ENCODE data around the gene ATP11B. TPM values are rescaled to one million over a fixed set of nuclear protein-coding genes. Genes with fewer than 3 reads are reported as not detected.

Gene ATP11B
- total and polyA plus RNA-seq, 10 of the 15 experiments (the other 5 are each of a cell fraction or from before 2014, with no cell fraction given) = 10.3 to 66.9 (median 36.7) TPM

DNA sequence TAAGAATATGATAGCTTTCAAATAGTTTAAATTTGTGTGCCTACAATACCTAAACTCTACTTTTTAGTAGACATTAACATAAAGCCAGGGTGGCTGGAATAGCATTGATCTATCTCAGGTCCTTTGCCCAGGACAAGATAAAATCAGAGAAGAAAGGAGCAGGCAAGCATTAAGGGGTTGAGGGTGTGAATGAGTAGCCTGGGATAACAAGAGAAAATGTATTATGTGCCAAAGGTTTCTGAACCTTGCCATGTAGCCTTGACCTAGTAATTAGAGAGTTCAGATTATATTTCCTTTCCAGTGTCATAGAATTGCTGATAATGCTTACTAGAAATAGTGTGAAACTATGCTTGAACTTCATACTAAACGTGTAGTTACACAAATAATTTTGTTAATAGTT lies 22.9 kb downstream of the ATP11B start:
- Histone ChIP-seq H3K79me2 (ENCODE audit: control insufficient read depth, insufficient read depth, low read length) (peaks cover 70% of the 10 kb centered on the region), H4K20me1 (ENCODE audit: control insufficient read depth, insufficient read depth) (no peaks in the 10 kb centered on the region)
- SMC1A ChIA-PET (ENCODE audit: uncharacterized antibody, unreplicated experiment) = interaction anchor here (1.0 to 2.7 kb wide), 9 partner anchors 9 to 99 kb away, joined by 3 to 13 read pairs (median 6); no protein-coding TSS in a partner anchor

More for the DNA sequence above, 22.9 kb downstream of the ATP11B start:
- no peak overlapping the region for H2AFZ ChIP-seq (ENCODE audit: control insufficient read depth, low read depth, low read length)
- H3K4me2 ChIP-seq (ENCODE audit: control insufficient read depth, insufficient read depth) = no peak overlapping the region
- RAD21 ChIA-PET (ENCODE audit: unreplicated experiment) = interaction anchor here (1.0 kb wide), 2 partner anchors 9 to 102 kb away, joined by 3 read pairs; no protein-coding TSS in a partner anchor
- TF ChIP-seq ATF7 (IDR thresholded peaks at IDR 0.05; ENCODE audit: low read depth) = no peak
- no peak for TF ChIP-seq ZNF274 (IDR thresholded peaks at IDR 0.05; ENCODE audit: insufficient read depth, insufficient read length)
- TF ChIP-seq, protein P1, sequence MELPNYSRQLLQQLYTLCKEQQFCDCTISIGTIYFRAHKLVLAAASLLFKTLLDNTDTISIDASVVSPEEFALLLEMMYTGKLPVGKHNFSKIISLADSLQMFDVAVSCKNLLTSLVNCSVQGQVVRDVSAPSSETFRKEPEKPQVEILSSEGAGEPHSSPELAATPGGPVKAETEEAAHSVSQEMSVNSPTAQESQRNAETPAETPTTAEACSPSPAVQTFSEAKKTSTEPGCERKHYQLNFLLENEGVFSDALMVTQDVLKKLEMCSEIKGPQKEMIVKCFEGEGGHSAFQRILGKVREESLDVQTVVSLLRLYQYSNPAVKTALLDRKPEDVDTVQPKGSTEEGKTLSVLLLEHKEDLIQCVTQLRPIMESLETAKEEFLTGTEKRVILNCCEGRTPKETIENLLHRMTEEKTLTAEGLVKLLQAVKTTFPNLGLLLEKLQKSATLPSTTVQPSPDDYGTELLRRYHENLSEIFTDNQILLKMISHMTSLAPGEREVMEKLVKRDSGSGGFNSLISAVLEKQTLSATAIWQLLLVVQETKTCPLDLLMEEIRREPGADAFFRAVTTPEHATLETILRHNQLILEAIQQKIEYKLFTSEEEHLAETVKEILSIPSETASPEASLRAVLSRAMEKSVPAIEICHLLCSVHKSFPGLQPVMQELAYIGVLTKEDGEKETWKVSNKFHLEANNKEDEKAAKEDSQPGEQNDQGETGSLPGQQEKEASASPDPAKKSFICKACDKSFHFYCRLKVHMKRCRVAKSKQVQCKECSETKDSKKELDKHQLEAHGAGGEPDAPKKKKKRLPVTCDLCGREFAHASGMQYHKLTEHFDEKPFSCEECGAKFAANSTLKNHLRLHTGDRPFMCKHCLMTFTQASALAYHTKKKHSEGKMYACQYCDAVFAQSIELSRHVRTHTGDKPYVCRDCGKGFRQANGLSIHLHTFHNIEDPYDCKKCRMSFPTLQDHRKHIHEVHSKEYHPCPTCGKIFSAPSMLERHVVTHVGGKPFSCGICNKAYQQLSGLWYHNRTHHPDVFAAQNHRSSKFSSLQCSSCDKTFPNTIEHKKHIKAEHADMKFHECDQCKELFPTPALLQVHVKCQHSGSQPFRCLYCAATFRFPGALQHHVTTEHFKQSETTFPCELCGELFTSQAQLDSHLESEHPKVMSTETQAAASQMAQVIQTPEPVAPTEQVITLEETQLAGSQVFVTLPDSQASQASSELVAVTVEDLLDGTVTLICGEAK (IDR thresholded peaks at IDR 0.05; ENCODE audit: borderline replicate concordance) = no peak
- TF ChIP-seq SP1 (IDR thresholded peaks at IDR 0.05; ENCODE audit: low read depth, low read length) = no peak
- TF ChIP-seq KAT2A (conservative IDR thresholded peaks at IDR 0.05; ENCODE audit: control insufficient read depth, low read depth, low read length) = no peak
- TF ChIP-seq, protein P2, sequence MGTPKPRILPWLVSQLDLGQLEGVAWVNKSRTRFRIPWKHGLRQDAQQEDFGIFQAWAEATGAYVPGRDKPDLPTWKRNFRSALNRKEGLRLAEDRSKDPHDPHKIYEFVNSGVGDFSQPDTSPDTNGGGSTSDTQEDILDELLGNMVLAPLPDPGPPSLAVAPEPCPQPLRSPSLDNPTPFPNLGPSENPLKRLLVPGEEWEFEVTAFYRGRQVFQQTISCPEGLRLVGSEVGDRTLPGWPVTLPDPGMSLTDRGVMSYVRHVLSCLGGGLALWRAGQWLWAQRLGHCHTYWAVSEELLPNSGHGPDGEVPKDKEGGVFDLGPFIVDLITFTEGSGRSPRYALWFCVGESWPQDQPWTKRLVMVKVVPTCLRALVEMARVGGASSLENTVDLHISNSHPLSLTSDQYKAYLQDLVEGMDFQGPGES (IDR thresholded peaks at IDR 0.05) = no peak
- TF ChIP-seq, protein P3, sequence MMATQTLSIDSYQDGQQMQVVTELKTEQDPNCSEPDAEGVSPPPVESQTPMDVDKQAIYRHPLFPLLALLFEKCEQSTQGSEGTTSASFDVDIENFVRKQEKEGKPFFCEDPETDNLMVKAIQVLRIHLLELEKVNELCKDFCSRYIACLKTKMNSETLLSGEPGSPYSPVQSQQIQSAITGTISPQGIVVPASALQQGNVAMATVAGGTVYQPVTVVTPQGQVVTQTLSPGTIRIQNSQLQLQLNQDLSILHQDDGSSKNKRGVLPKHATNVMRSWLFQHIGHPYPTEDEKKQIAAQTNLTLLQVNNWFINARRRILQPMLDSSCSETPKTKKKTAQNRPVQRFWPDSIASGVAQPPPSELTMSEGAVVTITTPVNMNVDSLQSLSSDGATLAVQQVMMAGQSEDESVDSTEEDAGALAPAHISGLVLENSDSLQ (IDR thresholded peaks at IDR 0.05) = no peak
- TF ChIP-seq, protein P4, sequence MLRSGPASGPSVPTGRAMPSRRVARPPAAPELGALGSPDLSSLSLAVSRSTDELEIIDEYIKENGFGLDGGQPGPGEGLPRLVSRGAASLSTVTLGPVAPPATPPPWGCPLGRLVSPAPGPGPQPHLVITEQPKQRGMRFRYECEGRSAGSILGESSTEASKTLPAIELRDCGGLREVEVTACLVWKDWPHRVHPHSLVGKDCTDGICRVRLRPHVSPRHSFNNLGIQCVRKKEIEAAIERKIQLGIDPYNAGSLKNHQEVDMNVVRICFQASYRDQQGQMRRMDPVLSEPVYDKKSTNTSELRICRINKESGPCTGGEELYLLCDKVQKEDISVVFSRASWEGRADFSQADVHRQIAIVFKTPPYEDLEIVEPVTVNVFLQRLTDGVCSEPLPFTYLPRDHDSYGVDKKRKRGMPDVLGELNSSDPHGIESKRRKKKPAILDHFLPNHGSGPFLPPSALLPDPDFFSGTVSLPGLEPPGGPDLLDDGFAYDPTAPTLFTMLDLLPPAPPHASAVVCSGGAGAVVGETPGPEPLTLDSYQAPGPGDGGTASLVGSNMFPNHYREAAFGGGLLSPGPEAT (IDR thresholded peaks at IDR 0.05; ENCODE audit: low read depth) = no peak
- no peak for TF ChIP-seq TARDBP (IDR thresholded peaks at IDR 0.05; ENCODE audit: borderline replicate concordance)
- H3K9ac ChIP-seq (ENCODE audit: control insufficient read depth, insufficient read depth, low read length) = no peak overlapping the region
- peaks cover 0 to 6% of the 10 kb centered on the region in 2 experiments for H3K36me3 ChIP-seq (ENCODE audit: control insufficient read depth in 2 of 2, insufficient read depth in 2 of 2, low read length in 1 of 2)
- POLR2A ChIA-PET = interaction anchor here (0.6 to 0.7 kb wide), 3 partner anchors 9 to 292 kb away, joined by 3 to 5 read pairs (median 3); no protein-coding TSS in a partner anchor
- ATAC-seq = no peak
- no peaks in the 10 kb centered on the region for H3K4me1 ChIP-seq (ENCODE audit: control insufficient read depth, insufficient read depth, low read length)
- no peak for FAIRE-seq
- no peak overlapping the region for H3K27ac ChIP-seq (ENCODE audit: control insufficient read depth, insufficient read depth)
- in situ Hi-C loops (cut with MboI) = no loop called here
- no peaks in the 10 kb centered on the region for H3K27me3 ChIP-seq (replicated peaks in 1 of 2; ENCODE audit: control insufficient read depth in 2 of 2, insufficient read depth in 2 of 2, low read length in 1 of 2)
- WGBS (ENCODE audit: insufficient coverage, insufficient replicate concordance, low lambda C conversion rate, missing lambda C conversion rate) = 89% methylated on average over 1 of the region's 1 CpG
- intact Hi-C loops (cut with micrococcal nuclease; ENCODE audit: unreplicated experiment) = no loop called here
- no peaks in the 10 kb centered on the region for H3K9me3 ChIP-seq (replicated peaks; ENCODE audit: control insufficient read depth, insufficient read depth, low read length)
- DNase-seq (ENCODE audit: low read depth, low spot score) = no peak
- no peak overlapping the region for H3K4me3 ChIP-seq
- CTCF ChIA-PET = interaction anchor here (0.9 to 2.2 kb wide), 5 partner anchors 8 to 106 kb away, joined by 3 to 9 read pairs (median 3); no protein-coding TSS in a partner anchor
- no TSS peak for BruUV-seq (replicated peaks)
